ENCODE results near the gene UMAD1.

- TF ChIP-seq, protein P1, sequence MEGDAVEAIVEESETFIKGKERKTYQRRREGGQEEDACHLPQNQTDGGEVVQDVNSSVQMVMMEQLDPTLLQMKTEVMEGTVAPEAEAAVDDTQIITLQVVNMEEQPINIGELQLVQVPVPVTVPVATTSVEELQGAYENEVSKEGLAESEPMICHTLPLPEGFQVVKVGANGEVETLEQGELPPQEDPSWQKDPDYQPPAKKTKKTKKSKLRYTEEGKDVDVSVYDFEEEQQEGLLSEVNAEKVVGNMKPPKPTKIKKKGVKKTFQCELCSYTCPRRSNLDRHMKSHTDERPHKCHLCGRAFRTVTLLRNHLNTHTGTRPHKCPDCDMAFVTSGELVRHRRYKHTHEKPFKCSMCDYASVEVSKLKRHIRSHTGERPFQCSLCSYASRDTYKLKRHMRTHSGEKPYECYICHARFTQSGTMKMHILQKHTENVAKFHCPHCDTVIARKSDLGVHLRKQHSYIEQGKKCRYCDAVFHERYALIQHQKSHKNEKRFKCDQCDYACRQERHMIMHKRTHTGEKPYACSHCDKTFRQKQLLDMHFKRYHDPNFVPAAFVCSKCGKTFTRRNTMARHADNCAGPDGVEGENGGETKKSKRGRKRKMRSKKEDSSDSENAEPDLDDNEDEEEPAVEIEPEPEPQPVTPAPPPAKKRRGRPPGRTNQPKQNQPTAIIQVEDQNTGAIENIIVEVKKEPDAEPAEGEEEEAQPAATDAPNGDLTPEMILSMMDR (IDR thresholded peaks at IDR 0.05) = no peak
- no peak for TF ChIP-seq POLR2A (IDR thresholded peaks at IDR 0.05)
Measured at GRCh38 chr7:7765422-7765821, 124.9 kb downstream of the UMAD1 start.
